AG09319 (cell line): ENCODE data around the gene SOCS2.
"Not testable (repeated sequence)": the region's sequence is repeated elsewhere in the genome, so short reads cannot be mapped to it uniquely, and the experiment has no call there.

Source experiments
- DNase-seq: peaks from one replicate; pipeline ENCODE4 v3.0.0-alpha.2; 2010; ENCODE audit warnings: low read depth; ENCODE audit errors: extremely low read depth
- CTCF ChIP-seq: IDR thresholded peaks from 2 replicates; pipeline ENCODE4 v1.5.1; 2011; ENCODE audit warnings: low read depth, mild to moderate bottlenecking, inconsistent platforms, low read length, moderate library complexity

The SOCS2 gene

GRCh38 chr12:93624595-93625294 is 52.3 kb downstream of the SOCS2 start:
- DNase-seq: peak; percentile 84
- TF ChIP-seq CTCF: no peak

- not testable (repeated sequence) for DNase-seq
These were observed 52.8 kb downstream of the SOCS2 start for GRCh38 chr12:93625295-93625645.

GRCh38 chr12:93626160-93626559 is 53.7 kb downstream of the SOCS2 start:
- TF ChIP-seq CTCF: no peak
- no peak for DNase-seq
